Heart left ventricle (tissue), 16 donors: ENCODE measurements around the gene HPS5. TPM values are rescaled to one million over a fixed set of nuclear protein-coding genes. Genes with fewer than 3 reads are reported as not detected.

ENCODE experiments used
- ATAC-seq, 4 donors: fragments of 200-7000 bp; cut with Tn5 transposase; one replicate each; pipeline ENCODE4 v1.9.1; 2020 to 2022; ENCODE audit warnings: moderate library complexity in 4 of 4, mild to moderate bottlenecking in 3 of 4, moderate number of reproducible peaks in 1 of 4
- DNase-seq, 5 donors: peaks; one replicate each; pipeline ENCODE4 v3.0.0-alpha.2; 2020
- H3K27ac ChIP-seq, 12 donors: fragments of 200-600 bp; sonication (generic) in 4 of 12; one replicate each; pipeline versions ENCODE4 v1.5.0 to v1.8.0; 2016 to 2022; ENCODE audit warnings: mild to moderate bottlenecking in 2 of 12
- H3K27me3 ChIP-seq, 9 donors: fragments of 200-600 bp; sonication (generic) in 2 of 9; one replicate each; pipeline versions ENCODE4 v1.5.1 to v1.8.0; 2016 to 2022; ENCODE audit warnings: mild to moderate bottlenecking in 3 of 9
- H3K36me3 ChIP-seq, 9 donors: fragments of 200-600 bp; sonication (generic) in 2 of 9; one replicate each; pipeline versions ENCODE4 v1.5.0 to v1.8.0; 2018 to 2022; ENCODE audit warnings: mild to moderate bottlenecking in 2 of 9
- H3K4me1 ChIP-seq, 12 donors: fragments of 200-600 bp; sonication (generic) in 4 of 12; one replicate each; pipeline versions ENCODE4 v1.5.0 to v1.8.0; 2016 to 2022; ENCODE audit warnings: mild to moderate bottlenecking in 3 of 12
- H3K4me3 ChIP-seq, 12 donors: fragments of 200-600 bp; sonication (generic) in 4 of 12; one replicate each; pipeline versions ENCODE4 v1.5.0 to v1.8.0; 2017 to 2022; ENCODE audit warnings: mild to moderate bottlenecking in 9 of 12, moderate library complexity in 4 of 12
- H3K9me3 ChIP-seq, 12 donors: fragments of 200-600 bp; sonication (generic) in 4 of 12; one replicate each; pipeline versions ENCODE4 v1.5.0 to v1.8.0; 2016 to 2022; ENCODE audit warnings: mild to moderate bottlenecking in 1 of 12
- CTCF ChIP-seq, 12 donors: fragments of 200-600 bp; sonication (generic) in 4 of 12; IDR thresholded peaks; one replicate each; pipeline versions ENCODE4 v1.5.0 to v1.8.0; 2018 to 2022; ENCODE audit warnings: antibody characterized with exemption in 12 of 12, mild to moderate bottlenecking in 5 of 12
- POLR2A ChIP-seq, 2 donors: fragments of 450-650 bp; IDR thresholded peaks; one replicate each; pipeline ENCODE4 v1.6.1; 2017; ENCODE audit warnings: antibody characterized with exemption in 2 of 2, mild to moderate bottlenecking in 2 of 2, moderate library complexity in 2 of 2
- WGBS, 4 donors: extraction: QIAGEN DNeasy Blood & Tissue Kit in 2 of 4; methylation state at CpG; one replicate each; pipeline versions ENCODE4 v1.1.5 to v1.1.7; 2013 to 2018; 5-methylcytosine and 5-hydroxymethylcytosine counted together
- intact Hi-C, 10 donors: fragments of 100-400 bp; cut with DNase I; formaldehyde crosslinking; loops; one replicate each; pipeline versions ENCODE4 v1.11.1 to v1.14.2; 2022
- polyA plus RNA-seq, 2 donors: library from polyadenylated mRNA; stranded (reverse); fragments of 200-250 nt; gene quantifications; one replicate each; pipeline ENCODE4 v1.2.3, GENCODE V29; 2013
- total RNA-seq, 9 donors: library from RNA; depleted of rRNA in 2 of 9; stranded (reverse); fragments of >200 nt in 2 of 9; fragmentation: NEBNext Ultra II Directional in 3 of 9; extraction: Animal tissue kit (Norgen Biotek cat#: 25700) in 3 of 9; gene quantifications; one replicate each; pipeline versions ENCODE4 v1.1.0 to v1.2.4, GENCODE V29; 2016 to 2023
- donor health status: ischemic (EF 13 %, LVEDD 7.1; RV severe dilation, severe dysfunction).
- donor health status: healthy with polysubstance abuse.
- donor health status: DM: no; HTN: yes; CAD: no.
- donor health status: DM: no; HTN: no; CAD: no.
- donor health status: ischemic (EF 25% LVEDD 6.9; RV normal size, moderate dysfunction).
- donor health status: ischemic (EF 25% LVEDD 5.7; RV mildly dilated, moderate dysfunction).
- donor health status: healthy.
- donor health status: DM: yes; HTN: yes; CAD: no.
- donor health status: ischemic (EF 35%, LVEDD 5.7; RV mildly dilated, moderate dysfunction).
- donor health status: nonischemic (EF 11% LVEDD 7.7; RV severe dilation, severe dysfunction).
- donor health status: DM: yes; HTN: yes; CAD: no.
- donor health status: PGD.
- donor health status: ischemic (EF 29% LVEDD 5.4; RV normal size, mild dysfunction).
- donor health status: nonischemic (EF 23%, LVEDD 6.1; RV moderate dilation, normal function).

Gene HPS5
- total and polyA plus RNA-seq, 11 donors, result 6.1 to 19.3 (median 11.9) TPM

- Histone ChIP-seq H3K4me3 (no peak overlapping the region), H3K4me1 (no peaks in the 10 kb centered on the region), H3K27me3 (no peaks in the 10 kb centered on the region), H3K36me3 (peaks cover 0 to 93% (median 83%) of the 10 kb centered on the region in 9 donors), H3K9me3 (no peaks in the 10 kb centered on the region), H3K27ac (no peak overlapping the region)
- TF ChIP-seq POLR2A (IDR thresholded peaks at IDR 0.05), result no peak
- no peak for TF ChIP-seq CTCF (IDR thresholded peaks at IDR 0.05)
- 85 to 97% (median 93%) methylated on average over 4 of the region's 4 CpGs for WGBS, 4 donors
- intact Hi-C loops, result loop anchor here in 1 of 10 donors (10.0 kb wide), 1 partner anchor 50 kb away; the partner anchor contains the start of gene LDHC
- ATAC-seq (no peak), DNase-seq (no peak)
These were observed 42.6 kb upstream of the HPS5 start for GRCh38 chr11:18364495-18365073.

- no peak for TF ChIP-seq CTCF (IDR thresholded peaks at IDR 0.05)
- no peak for TF ChIP-seq POLR2A (IDR thresholded peaks at IDR 0.05)
- no peak overlapping the region for H3K27ac ChIP-seq
- H3K9me3 ChIP-seq, result no peaks in the 10 kb centered on the region
- 95 to 98% (median 97%) methylated on average over 5 of the region's 5 CpGs for WGBS, 4 donors
- intact Hi-C loops, result loop anchor here in 1 of 10 donors (10.0 kb wide), 1 partner anchor 54 kb away; the partner anchor contains the start of gene LDHC
- DNase-seq (no peak), ATAC-seq (no peak)
- H3K36me3 ChIP-seq, result peaks cover 0 to 100% (median 99%) of the 10 kb centered on the region in 9 donors
- no peaks in the 10 kb centered on the region for H3K27me3 ChIP-seq
- no peaks in the 10 kb centered on the region for H3K4me1 ChIP-seq
- no peak overlapping the region for H3K4me3 ChIP-seq
These were observed 39.2 kb upstream of the HPS5 start for GRCh38 chr11:18361154-18361553.

GRCh38 chr11:18358646-18359045 lies 36.7 kb upstream of the HPS5 start:
- TF ChIP-seq CTCF (IDR thresholded peaks at IDR 0.05) (no peak), POLR2A (IDR thresholded peaks at IDR 0.05) (no peak)
- Histone ChIP-seq H3K4me1 (no peaks in the 10 kb centered on the region), H3K36me3 (peaks cover 0 to 99% (median 96%) of the 10 kb centered on the region in 9 donors), H3K27me3 (no peaks in the 10 kb centered on the region), H3K9me3 (no peaks in the 10 kb centered on the region), H3K27ac (no peak overlapping the region), H3K4me3 (no peak overlapping the region)
- ATAC-seq (no peak), DNase-seq (no peak)
- intact Hi-C loops, result loop anchor here in 1 of 10 donors (10.0 kb wide), 1 partner anchor 136 kb away; no protein-coding TSS in a partner anchor
- 90 to 93% (median 92%) methylated on average over 4 of the region's 4 CpGs for WGBS, 4 donors

- Histone ChIP-seq H3K9me3 (no peaks in the 10 kb centered on the region), H3K36me3 (peaks cover 0 to 95% (median 83%) of the 10 kb centered on the region in 9 donors), H3K4me3 (no peak overlapping the region), H3K27ac (no peak overlapping the region), H3K27me3 (no peaks in the 10 kb centered on the region), H3K4me1 (no peaks in the 10 kb centered on the region)
- WGBS, 4 donors, result 86 to 92% (median 91%) methylated on average over 3 of the region's 3 CpGs
- intact Hi-C loops, result loop anchor here in 1 of 10 donors (10.0 kb wide), 1 partner anchor 142 kb away; no protein-coding TSS in a partner anchor
- TF ChIP-seq CTCF (IDR thresholded peaks at IDR 0.05), result no peak
- no peak for TF ChIP-seq POLR2A (IDR thresholded peaks at IDR 0.05)
- ATAC-seq (no peak), DNase-seq (no peak)
These were observed 30.6 kb upstream of the HPS5 start for GRCh38 chr11:18352581-18352980.
